HG03175 (cell line): Measurements from ENCODE around the gene PLCH1.
"Not testable (repeated sequence)": the region's sequence is repeated elsewhere in the genome, so short reads cannot be mapped to it uniquely, and the experiment has no call there.

Experiments used
- ATAC-seq: cut with Tn5 transposase; IDR thresholded peaks from one replicate; pipeline ENCODE4 v1.9.1; 2021; ENCODE audit warnings: mild to moderate bottlenecking, moderate library complexity; ENCODE audit not compliant: unreplicated experiment

Gene PLCH1

DNA sequence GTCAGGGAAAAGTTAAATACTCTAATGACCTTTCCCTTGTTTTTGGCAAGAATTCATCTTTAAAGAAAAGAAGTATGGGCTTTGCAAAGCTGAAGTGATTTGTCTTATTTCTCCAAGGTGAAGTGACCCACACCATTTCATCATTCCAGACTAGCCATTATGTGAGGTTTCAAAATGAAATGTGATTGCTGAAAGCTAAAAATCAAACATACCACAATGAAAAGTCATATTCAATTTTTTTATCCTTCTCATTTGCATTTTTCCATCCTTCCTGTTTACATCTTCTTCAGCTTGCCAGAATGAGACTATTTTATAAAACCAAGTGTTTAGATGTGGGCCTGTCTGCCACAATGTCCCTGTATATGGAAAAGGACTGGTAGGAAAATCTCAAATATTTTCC lies 309.1 kb downstream of the PLCH1 start:
- ATAC-seq: no peak

DNA sequence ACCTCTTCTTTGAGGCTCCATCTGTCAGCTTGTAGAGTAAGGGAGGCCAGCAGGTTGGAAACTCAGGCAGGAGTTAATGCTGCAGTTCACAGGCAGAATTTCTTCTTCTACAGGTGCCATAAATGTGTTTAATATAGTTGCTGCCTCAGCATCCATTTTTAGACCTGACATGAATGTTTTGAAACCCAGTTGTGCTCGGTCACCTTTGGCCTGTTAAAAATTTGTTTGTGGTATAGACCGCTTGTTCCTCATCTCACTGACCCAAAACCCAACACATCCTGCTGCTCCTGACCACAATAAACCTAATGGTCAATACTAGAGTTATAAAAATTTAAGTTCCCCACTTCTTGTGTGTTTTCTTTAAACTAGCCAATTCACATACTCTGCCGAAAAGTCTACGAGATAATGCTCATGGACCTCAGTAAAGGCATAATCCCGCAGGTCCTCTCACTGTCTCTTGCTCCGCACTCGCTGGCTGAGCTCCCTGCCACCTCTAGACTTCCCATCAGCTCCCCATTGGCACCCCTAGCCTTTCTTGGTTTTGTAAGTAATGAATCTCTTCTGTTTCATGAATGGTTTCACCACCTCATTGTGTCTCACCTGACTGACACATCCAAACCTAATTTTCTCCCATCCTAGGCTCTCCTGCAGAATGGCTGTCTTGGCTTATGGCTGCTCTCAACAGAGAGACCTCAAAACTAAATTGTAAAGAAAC lies 312.9 kb downstream of the PLCH1 start:
- no peak for ATAC-seq

DNA sequence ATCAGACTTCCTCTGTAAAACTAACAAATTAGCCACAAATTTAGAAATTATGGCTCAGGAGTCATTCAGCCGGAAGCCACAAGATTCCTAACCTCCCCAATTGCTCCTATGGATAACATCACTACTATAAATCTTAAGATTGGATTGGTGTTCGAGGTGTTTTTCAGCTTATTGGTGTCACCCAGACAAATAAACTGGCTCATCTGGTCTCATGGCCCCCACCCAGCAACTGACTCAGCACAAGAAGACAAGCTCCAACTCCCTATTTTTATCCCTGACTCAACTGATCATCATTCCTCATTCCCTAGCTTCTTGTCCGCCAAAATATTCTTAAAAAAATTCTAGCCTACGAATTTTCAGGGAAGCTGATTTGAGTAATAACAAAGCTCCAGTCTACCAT lies 316.3 kb downstream of the PLCH1 start:
- no peak for ATAC-seq

DNA sequence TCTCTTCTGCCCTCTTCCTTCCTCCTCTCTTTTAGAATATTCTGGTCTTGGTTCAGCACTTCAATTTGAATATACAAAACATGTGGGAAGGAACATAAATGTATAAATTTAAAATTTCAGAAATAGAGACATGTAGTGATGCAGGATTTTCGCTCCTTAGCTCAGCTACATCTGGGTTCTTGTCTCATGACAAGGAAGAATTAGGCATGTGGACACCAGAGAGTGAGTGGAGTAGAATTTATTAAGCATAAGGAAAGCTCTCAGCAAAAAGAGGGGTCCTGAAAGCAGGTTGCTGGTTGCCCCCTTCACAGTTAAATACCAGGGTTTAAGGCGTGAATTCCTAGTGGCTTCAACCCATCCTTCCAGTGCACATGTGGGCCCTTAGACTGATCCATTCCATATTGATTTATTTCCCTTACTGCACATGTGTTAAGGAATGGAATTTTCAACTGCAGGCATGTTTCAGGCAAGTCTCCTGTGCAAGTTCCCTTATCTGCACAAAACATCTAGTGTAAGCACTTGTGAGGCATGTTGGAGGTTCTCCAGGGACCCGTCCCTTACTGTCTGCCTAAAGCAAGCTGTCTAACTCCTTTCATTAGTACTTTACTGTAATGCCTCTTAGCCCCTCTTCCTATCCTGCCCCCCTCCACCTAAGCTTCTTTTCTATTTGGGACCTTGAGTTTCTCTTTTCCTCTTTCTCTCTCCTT lies 318.2 kb downstream of the PLCH1 start:
- no peak for ATAC-seq

DNA sequence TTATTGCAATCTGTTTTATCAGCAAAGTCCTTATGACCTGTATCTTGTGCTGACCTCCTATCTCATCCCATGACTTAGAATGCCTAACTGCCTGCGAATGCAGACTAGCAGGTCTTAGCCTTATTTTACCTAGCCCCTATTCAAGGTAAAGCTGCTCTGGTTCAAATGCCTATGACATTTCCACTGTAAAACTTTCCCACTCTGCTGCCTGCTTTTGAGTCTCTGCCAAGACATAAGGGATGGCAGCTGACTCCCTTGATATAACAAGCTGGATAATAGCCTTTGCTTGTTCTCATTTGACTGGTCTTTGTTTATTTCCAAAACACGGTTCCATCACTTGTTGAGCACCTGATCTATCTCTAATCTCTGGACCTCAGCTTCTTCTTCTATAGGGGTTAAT lies 319.5 kb downstream of the PLCH1 start:
- ATAC-seq: no peak

DNA sequence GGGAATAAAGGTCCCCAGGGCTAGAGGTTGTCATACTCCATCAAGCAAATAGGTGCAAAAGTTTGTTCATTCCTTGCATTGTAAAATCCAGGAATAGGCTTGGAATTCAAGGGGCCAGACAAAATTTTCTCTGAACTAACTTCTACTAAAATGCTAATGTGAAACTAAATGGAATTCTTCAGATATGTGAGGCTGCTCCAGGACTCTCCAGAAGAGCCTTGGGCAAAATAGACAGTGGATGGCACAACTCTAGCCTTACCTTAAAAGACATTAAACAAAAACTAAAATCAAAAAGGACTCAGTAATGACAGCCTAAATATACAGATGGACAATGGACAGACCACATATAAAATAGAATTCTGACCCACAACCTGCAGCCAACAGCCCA lies 320.6 kb downstream of the PLCH1 start:
- ATAC-seq: no peak

DNA sequence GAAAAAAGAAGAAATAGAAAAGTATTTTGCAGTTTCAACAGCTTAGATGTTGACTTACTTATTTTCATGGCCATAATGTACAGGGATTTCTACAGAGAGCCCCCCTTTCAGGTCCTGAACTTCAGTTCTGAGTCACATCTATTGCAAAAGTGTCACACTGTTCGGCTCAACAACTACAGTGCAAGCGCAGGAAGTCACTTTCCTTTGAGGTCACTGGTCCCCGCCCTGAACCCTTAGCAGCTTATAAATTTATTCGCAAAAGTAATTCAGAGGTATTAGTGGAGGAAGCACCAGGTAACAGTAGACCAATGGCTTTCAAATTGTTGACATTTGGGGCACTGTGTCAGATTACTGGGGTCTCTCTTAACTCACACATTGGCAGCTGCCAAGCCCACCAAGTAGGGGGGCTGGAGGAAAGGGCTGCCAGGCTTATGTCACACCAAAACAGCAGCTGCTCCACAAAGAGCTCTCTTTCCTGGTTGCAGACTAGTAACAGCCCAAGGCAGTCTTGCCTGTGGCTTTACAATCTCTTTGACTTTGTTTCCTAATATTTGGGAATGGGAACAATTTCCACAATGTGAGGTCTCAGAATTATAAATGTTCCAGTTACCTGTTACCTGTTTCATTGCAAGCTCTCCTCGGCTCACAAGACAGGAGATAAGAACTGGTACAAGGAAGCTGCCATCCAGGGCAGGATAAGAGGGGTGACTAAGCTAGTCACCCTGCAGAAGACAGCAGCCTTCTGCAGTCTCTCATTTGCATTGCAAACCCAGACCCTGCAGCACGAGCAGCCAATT lies 321.1 kb downstream of the PLCH1 start:
- no peak for ATAC-seq

DNA sequence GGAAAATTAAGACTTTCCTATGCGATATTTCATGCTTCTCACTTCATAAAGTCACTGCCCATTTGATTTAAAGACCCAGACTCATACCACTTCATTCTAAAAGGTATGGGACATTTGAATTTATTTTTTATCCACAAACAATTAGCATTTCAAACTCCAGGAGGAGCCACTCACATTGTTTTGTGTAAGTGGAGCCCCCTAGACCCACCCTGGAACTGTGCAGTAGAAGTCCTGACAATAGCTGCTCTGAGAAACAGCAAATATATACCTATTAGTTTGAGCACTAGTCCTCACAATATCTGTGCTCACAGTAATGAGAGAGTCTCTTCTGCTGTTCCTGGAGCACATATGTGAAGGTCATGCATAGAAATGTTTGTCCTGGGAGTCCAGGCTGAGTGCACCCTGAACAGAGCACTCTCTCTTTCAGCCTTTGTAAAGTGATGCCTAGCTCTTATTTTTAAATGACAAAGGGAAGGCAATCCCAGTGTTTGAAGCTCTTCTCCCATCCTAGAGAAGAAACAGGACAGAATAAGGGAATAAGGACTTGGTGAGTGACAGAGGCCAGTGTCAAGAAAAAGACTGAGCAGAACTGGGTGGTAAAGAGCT lies 323.9 kb downstream of the PLCH1 start:
- no peak for ATAC-seq

DNA sequence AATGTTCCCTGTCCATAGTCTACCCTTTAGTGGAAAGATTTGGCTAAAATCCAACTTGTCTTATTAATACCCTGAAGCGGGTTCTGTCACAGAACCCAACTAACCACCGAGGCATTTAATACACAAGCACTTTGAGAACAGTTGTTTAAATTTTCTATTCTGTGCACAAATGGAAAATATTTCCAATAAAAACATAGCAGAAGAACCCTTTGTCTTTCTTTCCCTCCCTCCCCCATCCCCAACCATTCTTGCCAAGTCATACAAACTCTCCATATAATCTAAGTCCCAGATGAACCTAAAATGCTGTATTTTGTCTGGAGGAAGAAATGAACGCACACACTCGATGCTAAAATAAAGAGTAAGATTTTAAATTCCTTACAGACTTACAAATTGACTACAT lies 324.5 kb downstream of the PLCH1 start:
- no peak for ATAC-seq

DNA sequence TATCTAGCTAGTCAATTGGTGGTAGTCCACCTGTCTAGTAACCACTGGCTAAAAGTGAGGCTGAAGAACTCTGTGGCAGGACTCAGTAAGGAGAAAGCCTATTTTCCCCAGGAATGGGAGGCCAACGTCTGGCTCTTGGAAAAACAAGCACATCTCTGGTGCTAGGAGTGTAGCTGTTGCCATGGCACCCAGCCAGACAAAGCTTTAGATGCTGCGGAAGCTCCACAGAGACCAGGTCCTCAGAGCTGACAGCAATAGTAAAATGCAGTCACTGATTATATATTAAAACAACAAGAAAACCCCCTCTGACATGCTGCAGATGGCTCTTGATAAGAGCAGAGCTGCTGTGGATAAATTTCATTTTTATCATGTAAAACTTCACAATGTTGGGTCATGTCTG lies 326.5 kb downstream of the PLCH1 start:
- ATAC-seq: no peak

DNA sequence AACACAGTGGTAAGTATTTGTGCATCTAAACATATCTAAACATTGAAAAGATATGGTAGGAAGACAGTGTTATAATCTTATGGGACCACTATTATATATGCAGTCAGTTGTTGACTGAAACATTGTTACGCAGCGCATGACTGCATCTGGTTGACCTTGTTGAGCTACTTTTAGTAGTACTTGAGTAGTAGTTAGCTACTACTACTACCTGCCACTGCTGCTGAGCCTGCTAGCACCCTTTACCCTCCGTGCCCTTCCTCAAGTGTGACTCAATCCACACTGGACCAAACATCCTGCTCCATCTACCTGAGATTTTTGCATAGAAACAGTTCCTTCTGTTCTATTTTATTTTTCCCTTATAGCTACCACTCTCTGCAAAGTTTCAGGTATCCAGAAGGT lies 327.8 kb downstream of the PLCH1 start:
- ATAC-seq: no peak

DNA sequence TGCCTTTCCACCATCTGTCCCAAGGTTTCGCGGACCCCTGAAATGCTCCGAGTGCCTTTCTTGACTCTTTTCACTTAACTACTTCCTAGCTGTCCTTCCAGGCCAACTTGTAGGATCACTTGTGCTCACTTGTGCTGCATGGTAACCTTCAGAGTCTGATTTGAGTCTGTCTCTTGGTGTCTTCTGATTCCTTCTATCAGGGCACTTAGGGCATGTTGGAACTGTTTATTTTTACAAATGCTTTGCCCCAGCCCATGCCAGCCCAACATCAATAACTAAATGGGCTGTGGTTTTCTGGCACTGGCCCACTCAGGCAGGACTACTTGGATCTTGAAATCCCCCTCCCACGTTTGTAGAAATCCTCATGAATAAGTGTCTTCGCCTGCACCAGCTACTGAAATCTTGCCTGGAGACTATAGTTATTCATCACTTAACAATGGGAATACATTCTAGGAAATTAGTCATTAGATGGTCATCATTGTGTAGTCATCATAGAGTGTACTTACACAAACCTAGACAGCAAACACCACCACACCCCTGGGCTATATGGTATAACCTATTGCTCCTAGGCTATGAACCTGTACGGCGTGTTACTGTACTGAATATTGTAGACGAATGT lies 328.3 kb downstream of the PLCH1 start:
- ATAC-seq: no peak

DNA sequence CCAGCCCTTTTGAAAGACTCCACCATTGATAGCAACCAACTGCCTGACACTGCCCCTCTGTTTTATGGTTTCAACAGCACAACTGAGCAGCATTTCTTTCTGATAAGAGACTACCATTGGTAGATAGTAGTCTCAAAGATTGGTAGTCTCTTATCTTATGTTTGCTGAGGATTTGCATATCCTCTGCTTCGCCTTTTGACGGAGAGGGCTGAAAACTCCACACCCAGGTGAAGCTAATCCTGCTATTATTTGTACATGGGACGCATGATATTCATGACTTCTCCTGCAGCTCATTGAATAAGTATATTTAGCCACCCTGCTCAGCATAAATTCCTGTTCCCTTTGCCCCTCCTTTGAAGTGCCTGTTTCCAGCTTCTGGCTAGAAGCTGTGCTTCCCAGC lies 332.0 kb downstream of the PLCH1 start:
- ATAC-seq: no peak

DNA sequence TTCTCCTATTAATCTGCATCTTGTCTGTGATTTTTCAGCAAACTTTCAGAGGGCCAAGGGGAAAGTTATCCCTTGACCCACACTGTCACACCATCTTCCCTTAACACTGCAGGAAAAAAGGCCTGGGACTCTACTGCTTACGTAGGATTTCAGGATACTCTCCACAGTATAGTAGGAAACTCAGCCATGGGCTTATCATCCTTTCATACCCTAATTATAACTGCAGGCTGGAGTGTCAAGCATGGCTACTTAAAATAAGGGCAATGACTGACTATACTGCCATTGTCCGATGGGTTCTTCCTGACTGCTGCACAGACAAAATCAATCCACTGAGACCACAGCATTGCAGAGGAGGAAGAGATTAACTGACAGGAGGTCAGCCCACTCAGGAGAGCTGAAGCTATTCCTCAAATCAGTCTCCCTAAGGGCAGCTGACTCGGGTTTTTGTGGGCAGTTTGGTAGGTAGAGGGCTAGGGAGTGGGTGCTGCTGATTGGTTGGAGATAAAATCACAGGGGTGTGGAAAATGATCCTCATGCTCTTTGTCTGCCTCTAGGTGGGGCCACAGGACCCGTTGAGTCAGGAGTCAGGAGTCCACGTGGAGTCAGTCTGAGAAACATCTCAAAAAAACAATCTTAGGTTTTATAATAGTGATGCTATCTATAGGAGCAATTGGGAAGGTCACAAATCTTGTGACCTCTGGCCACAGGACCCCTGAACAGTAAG lies 333.2 kb downstream of the PLCH1 start:
- no peak for ATAC-seq

DNA sequence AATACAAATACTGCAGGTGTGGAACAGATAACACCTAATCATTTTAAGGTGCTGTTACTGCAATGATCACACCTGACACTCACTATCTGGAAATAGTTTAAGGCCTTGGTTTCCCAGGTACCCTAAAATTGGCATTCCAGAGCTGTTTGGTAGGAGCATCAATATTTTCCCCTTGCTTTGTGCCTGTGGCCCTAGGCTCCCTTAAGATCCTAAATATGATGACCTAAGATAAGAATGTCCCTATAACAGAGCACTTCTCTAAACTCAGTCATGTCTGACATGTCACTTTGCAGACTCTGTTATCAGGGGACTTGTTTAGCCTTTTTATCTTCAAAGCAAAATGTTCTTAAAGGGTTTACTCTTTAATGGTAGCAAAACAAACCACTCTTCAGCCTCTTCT lies 335.5 kb downstream of the PLCH1 start:
- ATAC-seq: no peak

DNA sequence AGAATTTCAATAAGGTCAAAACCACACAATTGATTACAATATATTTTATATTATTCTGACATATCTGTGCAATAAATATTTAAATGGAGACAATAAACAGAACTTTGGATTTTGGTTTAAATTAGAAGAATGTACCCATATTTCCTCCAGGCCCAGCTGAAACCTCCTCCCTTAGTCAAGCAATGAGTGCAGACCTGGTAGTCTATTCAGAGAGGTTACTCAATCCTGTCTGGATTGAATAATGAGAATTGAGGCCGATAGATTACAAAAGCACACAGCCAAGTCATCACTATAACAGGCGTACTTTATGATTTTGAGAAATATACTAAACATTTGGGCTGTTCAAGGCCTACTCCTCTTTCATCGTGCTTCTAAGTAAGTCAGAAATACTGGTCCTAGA lies 336.9 kb downstream of the PLCH1 start:
- no peak for ATAC-seq

DNA sequence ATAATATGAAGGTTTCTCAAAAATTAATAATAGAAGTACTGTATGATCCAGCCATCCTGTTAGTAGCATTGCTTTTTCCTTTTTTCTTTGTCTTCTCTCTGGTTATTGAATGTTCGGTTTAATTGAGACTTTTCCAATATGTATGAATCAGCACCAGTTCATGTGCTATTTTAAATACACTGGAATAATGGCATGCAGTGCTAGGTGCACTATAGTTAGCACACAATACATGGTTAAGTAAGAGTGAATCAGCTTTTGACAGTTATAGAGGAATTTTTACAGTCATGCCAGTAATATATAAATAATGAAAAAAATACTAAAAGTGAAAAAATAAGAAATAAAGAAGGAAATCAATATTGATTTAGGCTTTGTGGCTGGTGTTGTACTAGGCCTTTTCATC lies 337.5 kb downstream of the PLCH1 start:
- ATAC-seq: no peak

DNA sequence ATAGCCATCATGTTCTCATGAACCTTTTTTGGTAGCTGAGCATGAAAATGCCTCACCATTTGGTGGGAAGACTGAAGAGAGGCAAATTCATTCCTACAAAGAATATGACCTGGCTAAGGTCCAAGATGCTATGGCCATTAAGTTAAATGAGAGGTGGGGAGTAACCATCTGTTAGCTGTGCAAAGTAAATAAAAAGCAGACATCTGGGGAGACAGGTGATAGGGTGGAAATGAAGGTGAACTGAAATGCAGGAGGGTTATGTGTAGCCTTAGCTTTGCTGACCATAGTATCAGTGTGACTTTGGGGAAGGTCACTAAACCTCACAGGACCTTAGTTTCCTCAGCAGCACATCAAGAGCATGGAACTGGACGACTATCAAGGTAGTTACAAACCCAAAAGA lies 340.4 kb downstream of the PLCH1 start:
- no peak for ATAC-seq

DNA sequence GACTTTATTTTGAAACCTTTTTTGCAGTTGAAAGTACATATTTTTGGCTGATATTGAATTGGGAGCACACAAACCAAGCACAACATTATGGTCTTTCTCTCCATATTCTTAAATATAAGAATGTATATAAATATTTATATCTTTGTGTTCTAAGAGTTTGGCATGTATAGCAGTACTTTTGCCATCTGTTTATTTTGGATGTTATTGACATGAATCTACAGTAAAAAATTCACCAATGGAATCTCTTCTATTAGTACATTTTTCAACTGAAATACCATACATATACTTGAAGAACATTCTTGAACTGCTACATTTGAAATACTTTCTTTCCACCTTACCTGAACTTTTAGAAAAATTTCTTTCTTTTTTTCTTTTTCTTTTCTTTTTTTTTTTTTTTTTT lies 342.2 kb downstream of the PLCH1 start:
- no peak for ATAC-seq

DNA sequence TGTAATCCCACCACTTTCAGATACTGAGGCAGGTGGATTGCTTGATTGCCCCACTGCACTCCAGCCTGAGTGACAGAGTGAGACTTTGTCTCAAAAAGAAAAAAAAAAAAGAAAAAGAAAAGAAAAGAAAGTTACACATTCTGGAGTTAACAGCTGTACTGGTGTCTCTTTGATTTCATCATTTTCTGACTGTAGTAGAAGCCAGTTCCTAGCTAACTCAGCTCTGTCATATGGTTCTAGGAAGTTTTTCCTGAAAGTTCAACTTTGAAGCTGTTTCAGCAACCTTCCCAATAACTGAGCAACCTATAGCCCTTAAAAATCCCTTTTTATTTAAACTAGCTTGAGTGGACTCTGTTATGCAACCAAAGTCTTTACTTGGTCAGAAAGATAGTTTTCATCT lies 346.8 kb downstream of the PLCH1 start:
- ATAC-seq: no peak

DNA sequence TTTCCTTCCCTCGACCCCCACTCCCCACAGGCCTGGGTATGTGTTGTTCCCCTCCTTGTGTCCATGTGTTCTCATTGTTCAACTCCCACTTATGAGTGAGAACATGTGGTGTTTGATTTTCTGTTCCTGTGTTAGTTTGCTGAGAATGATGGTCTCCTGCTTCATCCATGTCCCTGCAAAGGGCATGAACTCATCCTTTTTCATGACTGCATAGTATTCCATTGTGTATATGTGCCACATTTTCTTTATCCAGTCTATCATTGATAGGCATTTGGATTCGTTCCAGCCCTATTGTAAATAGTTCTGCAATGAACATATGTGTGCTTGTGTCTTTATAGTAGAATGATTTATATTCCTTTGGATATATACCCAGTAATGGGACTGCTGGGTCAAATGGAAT lies 350.0 kb downstream of the PLCH1 start:
- not testable (repeated sequence) for ATAC-seq
